A549 treated with Mapracorat at 1 μM for 4 hours (cell line): ENCODE data around the gene NAB1. TPM values are rescaled to one million over a fixed set of nuclear protein-coding genes. Genes with fewer than 3 reads are reported as not detected.

Experiments
- total RNA-seq: library from RNA; stranded (reverse); fragments of 200-300 nt; extraction: Qiagen RNA extraction; gene quantifications from 5 replicates; pipeline ENCODE4 v1.2.3, GENCODE V29; 2022

The NAB1 gene
- 27.8 to 39.3 TPM (median 36.6 TPM) in 5 replicates for total RNA-seq

DNA sequence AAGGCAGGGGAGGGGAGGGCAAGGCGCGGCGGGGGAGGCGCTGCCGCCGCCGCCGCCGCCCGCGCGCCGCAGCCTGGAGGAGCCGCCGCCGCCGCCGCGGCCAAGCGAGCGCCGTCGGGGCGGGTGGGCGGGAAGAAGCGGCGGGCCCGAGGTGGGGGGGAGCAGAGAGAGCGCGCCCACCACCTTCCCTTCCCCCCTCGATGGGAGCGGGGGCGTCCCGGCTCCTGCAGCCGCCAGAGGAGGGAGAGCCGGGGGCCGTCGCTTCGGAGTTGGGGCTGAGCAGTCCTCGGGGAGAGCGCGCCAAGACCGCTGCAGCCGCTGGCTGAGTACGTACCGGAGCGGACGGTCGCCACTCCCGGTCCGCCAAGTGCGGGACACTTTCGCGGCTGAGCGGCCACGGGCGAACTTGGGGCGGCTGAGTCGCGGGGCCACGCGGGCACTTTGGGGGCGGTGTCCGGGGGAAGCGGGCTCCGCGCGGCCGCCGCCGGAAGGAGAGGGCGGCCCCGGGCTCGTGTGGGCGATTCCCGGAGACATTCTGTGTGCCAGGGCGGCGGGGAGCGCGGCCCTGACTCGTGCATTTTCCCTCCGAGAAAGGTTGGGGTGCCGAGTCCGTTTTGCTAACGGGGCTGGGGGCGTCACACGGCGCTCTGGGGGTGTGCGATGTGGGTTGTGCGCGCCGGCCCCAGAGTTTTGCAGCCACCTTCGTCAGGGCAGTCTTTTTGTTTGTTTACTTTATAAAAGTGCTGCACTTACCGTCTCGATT lies at the start of gene NAB1:
TSS of gene NAB1 (plus strand) at position 49 of the 763 bp plus-strand sequence. CDS start 10,094 bp downstream, outside the sequence.

Other genes with a start within 250 kb of the NAB1 start
- gene MFSD6, start 240.7 kb upstream of the NAB1 start, total RNA-seq: 23.6 to 34.4 TPM (median 29.3 TPM) in 5 replicates
- 7.1 to 9.7 TPM (median 7.8 TPM) in 5 replicates for gene NEMP2, start 114.4 kb upstream of the NAB1 start, total RNA-seq
- gene GLS, start 231.7 kb downstream of the NAB1 start, total RNA-seq: 89.0 to 142 TPM (median 127 TPM) in 5 replicates